GM19328 (cell line): ENCODE measurements around the gene GFPT2.

Experiments
- ATAC-seq: cut with Tn5 transposase; IDR thresholded peaks from one replicate; pipeline ENCODE4 v1.9.1; 2021; ENCODE audit warnings: mild to moderate bottlenecking, moderate library complexity; ENCODE audit not compliant: unreplicated experiment

Gene GFPT2

DNA sequence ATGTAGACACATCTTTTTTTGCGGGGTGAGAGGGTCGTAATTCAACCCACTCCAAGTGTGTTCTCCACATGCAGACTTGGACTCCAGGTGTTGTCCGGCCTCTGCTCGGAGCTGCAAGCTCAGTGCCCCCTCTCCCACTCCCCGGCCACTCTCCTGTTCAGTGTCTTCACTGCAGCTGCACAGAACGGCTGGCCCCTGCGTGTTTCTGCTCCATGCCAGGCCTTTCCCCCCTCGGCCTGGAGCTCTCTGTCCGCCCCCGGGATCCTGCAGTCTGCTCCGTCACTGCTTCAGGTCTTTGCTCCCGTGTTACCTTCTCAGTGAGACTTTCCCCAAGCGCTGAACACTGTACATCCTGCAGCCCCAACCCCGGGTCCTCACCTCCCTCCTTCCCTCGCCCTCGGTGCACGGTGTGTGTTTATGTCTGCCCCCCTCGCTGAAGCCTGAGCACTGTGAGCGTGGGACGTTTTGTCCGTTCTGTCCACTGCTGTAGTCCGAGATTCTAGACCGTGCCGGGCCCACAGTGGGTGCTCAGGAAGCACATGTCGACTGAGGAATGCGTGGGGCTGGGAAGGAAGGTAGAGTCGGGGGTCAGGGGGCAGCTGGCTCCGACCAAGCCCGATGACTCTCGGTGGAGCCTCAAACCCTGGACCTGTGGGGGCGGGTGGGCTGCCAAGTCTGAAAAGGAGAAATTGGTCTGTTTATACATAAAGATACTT lies 26.4 kb upstream of the GFPT2 start:
- no peak for ATAC-seq

DNA sequence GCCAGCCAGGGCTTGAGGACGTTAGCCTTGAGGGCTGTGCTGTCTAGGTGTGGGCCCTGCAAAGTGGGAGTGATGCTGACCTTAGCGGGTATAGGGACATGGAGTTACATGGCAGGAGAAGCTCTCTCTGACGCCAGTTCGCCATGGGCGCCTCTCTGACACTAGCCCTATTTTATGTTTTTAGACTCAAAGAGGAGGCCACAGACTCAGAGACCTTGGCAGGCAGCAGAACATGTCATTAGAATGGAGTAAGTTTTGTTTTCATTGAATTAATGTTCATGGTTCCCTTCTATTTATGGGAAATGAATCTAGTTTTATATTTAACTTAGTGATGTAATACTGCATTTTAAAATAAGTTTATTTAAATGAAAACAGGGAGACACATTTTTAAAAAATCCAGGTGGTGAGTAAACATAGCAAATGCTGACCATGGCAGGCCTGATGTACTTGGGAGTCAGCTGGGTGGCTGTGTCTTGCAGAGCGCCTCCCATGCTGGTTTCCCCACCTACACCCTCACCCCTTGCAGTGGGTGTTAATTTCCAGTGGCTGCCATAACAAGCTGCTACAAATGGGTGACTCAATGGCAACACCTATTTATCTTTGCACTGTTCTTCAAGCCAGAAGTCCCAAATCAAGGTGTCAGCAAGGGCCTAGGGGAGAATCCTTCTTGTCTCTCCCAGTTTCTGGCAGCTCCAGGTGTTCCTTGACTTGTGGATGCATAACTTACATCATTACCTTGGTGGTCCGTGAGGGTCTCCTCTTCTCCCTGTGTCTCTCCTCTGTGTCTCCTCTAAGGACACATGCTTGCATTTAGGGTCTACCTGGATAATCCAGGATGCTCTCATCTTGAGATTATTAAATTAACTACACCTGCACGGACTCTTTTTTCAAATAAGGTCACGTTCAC lies 25.6 kb upstream of the GFPT2 start:
- ATAC-seq = no peak

DNA sequence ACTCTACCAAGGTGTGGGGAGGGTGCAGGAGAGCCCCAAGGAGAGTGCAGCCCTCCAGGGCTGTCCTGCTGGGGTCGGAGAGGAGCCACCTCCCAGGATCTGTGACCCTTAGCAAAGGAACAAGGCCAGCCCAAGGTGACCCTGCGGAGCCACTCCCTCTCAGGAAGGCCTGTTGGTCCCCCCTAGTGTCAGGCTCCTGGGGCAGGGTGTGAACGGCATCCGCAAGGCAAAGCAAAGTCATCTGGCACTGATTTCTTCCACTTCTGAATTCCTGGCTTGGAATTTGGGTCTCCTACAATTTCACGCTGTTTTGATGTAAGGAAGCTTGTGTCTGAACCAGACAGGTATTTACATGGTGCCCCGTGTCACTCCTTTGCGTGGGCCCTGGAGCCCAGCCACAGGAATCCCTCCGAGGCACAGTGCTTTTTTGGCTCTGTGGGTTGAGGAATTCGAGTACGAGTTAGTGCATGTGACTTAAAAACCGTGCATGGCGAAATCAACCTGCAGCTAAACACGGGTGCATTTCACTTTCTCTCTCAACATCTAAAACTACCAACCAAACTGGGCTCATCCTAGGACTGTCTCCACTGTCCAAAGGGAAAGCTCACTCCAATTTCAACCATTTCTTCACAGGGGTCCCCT lies 24.5 kb upstream of the GFPT2 start:
- no peak for ATAC-seq

DNA sequence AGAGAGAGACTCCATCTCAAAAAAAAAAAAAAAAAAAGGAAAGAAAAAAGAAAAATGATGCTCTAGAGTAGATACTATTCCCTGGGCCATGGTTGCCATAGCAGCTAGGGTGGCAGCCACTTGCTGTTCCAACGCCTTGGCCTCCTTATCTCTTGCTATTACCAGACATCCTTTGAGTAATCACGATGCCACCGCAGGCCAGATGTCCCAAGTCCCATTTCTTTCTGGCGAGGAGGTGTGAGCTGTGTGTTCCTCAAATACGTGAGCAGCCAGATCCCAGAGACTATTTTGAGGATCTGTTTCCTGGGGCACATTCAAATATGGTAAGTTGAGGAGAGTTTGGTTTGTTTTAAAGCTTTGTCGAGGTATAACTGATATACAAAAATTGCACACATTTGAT lies 23.4 kb upstream of the GFPT2 start:
- no peak for ATAC-seq

DNA sequence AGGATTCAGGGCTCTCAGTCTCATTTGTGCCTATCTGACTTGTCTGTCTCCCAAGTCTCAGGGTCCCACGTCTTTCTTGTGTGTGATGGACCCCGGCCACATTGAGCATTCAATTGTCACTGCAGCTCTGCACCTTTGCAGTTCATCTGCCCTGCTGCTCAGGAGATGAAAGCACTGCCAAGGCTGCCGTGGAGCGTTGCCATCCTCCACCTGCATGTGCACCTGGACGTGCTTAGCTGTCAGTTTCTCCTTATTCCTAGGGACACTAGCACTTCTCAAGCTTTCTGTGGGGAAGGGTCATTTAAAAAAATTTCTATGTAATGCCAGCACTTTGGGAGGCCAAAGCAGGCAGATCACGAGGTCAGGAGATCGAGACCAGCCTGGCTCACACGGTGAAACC lies 22.8 kb upstream of the GFPT2 start:
- no peak for ATAC-seq

DNA sequence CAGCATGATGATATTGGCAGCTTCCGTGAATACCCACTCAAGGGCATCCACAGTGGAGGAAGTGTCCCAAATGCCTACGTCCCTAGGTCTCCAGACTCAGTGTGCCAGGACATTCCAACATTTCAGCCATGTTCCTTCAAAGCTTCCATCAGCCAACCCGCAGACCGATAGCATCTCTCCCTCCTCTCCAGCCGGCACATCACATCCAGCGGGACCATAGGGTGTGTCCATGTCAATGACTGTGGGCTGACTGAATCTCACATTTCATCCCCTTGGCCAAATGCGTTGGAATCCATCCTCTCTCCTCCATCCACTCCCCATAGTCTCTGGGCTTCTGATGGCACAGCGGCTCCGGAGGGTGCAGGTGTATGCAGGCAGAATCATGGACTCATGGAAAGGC lies 22.2 kb upstream of the GFPT2 start:
- ATAC-seq = no peak

DNA sequence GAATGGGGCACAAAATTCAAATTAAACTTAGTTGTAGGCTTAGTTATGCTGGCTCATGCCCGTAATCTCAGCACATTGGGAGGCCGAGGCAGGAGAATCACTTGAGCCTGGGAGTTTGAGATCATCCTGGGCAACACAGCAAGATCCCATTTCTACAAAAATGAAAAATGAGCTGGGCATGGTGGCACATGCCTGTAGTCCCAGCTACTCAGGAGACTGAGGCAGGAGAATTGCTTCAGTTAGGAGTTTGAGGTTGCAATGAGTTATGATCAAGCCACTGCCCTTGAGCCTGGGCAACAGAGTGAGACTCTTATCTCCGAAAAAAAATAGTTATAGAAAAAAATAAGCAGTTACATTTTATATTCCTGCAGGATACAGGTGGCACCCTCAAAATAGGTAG lies 20.7 kb upstream of the GFPT2 start:
- no peak for ATAC-seq

DNA sequence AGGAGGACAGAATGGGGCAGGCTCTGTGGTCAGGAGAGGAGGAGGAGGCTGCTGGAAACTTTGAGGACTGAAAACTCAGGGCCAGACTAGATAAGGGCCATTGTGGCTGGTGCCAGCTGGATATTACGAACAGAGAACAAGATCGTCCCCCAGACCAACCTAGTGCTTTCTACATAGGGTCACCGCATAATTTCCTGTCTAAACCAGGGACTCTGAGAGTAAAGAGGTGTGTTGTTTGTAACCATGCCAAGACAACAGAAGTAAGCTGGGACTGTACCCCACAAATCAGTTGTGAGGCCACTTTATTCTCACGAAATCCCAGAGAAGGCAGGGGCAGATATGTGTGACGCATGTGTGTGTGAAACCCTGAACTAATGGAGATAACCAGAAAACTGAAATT lies 20.3 kb upstream of the GFPT2 start:
- no peak for ATAC-seq

DNA sequence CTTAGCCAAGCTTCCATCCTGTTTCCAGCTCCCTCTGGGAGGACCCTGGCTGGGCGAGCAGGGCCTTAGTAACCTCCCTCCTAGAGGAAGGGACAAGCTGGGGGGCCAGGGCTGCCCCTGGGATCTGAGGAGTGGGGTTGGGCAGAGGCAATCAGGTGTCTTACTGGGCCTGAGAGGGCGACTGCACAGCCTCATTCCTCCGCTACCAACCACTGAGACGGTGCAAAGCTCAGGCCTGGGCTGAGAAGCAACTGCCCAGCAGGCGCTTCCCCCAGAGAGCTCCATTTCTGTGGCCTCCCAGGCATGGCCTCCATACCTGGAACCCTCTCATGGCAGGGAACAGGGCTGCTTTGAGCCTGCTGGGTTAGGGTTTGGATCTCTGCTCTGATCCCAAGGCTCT lies 18.8 kb upstream of the GFPT2 start:
- ATAC-seq = no peak

DNA sequence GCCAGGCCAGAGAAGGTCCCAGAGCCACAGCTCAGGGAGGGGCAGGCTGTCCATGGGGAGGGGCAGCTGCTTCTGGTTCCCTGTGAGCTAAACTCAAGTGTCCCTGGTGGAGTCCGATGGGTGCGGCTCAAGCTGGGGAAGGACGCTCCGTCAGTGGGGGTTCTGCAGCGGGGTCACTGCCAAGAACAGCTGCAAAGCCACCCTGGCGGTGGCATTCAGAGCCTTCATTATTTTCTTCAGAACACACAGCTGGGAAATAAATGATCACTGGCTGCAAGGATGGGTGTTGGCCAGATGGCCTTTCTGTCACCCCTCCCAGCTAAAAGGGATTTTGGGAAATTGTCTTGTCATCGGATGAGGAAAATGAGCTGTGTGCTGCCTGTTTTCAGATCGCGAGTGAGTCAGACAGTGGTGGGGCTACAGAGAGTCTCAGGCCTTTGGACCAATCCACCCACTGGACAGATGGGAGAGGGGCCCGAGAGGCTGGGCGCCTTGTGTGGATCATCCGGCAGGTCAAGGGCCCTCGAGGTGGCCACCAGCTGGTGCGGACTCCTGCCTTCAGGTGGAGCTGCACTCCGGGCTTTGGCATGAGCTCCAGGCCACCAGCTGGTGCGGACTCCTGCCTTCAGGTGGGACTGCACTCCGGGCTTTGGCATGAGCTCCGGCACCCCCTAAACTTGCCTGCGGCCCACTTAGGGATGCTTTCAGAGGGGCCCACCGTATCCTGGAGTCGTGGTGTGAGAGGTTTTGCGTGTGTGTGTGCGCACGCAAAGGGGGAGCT lies 17.9 kb upstream of the GFPT2 start:
- ATAC-seq = no peak

DNA sequence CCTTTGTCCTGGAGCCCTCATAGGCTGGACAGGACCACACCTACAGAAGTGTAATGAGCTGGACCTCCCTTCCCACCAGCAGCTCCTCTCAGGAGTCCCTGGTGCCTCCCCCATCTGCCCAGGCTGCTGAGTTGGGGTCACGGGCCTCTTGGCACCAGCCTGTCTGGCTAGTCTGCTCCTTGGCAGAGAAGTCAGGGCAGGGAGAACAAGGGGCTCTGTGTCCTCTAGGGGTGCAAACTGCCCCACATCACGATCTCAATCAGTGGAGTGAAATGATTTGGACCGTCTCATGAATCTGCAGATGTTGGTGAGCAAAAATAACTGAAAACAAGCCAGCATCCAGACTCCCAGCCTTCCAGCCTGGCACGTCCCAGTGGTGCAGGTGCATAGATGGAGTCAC lies 14.9 kb upstream of the GFPT2 start:
- ATAC-seq = no peak

DNA sequence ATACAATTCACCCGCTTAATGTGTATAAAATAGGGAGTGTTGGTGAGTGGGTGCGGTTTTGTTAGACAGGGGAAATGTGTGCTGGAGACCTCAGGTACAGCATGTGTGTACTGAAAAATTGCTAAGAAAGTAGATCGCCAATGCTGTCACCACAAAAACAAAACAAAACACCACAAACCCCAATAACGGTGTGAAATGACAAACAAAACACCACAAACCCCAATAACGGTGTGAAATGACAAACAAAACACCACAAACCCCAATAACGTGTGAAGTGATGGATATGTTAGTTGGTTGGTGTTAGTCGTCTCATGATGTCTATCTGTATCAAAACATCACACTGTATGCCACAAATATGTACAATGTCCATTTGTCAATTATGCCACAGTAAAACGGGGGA lies 14.2 kb upstream of the GFPT2 start:
- no peak for ATAC-seq

DNA sequence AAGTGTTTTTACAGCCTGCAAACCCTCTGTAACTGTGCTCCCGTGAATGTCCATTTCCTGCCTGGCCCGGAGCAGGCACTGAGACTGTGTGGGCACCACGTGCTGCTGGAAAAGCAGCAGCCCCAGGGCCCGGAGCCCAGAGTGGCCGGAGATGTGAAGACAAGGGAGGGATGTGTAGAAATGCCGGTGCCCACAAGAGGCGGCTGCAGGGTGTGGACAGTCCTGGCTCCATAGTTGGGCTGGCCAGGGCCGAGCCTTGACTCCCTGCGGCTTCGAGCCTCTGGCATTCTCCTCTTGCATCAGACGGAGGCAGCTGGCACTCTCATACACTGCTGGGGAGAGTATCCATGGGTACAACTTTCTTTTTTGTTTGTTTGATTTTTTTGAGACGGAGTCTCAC lies 13.2 kb upstream of the GFPT2 start:
- no peak for ATAC-seq

DNA sequence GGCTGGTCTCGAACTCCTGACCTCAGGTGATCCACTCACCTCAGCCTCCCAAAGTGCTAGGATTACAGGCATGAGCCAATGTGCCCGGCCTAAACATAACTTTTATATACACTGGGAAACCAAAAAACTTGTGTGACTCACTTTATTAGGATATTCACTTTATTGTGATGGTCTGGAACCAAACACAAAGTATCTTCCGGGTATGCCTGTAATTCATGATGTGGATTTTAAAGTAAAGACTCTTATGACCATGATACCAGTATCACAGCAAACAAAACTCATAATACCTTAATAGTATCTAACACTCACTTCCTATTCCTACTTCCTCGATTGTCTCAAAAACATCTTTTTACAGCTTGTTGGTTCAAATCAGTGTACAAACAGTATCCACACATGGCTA lies 12.7 kb upstream of the GFPT2 start:
- no peak for ATAC-seq

DNA sequence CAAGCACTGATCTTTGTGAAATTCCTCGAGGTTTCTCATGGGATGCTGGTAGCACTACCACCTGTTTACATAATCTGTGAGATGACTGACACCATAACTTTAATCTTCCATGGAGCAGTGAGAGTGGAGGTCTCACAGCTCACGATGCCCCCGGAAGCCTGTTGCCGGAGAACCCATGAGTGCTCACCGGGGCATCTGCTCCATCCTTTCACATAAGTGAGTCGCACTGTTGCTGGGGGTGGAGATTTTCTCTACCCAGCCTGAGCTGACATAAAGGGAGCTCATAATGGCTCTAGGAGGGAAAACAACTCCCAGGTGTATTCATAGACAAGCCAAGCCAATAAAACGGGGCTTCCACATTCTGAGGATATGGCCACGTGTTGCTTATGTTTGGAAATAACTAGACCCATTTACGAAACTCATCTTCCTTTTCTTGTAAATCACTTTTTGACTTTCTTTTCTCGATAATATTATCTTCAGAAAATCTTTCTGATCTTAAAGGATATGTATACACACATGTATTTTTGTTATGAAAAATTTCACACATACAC lies 11.2 kb upstream of the GFPT2 start:
- no peak for ATAC-seq

DNA sequence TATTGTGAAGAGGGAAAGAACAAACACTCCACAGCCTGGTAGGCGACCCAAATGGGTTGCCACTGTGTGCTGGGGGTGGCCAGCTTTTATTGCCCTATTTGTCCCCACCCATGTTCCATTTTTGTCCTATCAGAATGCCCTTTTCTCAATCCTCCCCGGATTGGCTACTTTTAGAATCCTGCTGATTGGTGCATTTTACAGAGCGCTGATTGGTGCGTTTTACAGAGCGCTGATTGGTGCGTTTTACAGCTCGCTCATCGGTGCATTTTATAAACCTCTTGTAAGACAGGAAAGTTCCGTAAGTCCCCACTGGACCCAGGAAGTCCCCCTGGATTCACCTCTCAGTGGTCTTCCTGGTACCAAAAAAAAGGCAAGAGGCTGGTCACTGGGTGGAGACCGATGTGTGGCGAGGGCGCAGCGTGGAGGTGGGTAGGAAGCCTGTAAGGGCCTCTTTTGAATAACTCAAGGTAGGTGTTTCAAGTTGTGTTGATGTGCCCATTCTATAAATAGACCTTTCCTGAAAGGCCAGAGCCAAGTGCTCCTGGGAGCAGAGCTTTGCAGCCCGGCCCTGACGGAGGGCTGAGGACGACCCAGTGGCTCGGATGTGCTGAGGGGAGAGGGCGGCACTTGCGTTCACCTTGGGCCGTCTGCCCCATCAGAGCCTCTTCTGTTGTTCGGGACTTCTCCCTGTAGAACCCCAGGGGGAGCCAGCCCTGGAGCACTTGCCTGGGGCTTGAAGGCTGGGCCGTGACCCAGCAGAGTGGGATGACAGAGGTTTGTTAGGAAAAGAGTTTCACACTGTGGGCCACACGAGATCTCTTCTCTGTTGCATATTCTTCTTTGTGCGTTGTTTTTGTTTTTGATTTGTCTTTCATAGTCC lies 7.2 kb upstream of the GFPT2 start:
- ATAC-seq = no peak

DNA sequence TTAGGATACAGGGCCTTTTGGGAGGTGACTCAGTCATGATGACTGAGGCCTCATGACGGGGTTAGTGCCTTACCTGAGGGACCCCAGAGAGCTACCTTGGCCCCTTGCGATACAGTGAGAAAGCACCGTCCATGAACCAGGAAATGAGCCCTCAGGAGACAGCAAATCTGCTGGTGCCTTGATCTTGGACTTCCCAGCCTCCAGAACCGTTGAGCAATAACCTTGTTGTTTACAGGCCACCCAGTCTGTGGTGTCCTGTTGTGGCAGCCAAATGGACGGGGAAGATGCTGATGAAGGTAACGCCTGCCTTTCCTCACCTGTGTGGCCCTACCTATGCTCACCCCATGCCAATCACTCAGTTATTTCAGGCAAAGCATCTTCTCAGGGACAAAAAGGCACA lies 5.6 kb upstream of the GFPT2 start:
- no peak for ATAC-seq

DNA sequence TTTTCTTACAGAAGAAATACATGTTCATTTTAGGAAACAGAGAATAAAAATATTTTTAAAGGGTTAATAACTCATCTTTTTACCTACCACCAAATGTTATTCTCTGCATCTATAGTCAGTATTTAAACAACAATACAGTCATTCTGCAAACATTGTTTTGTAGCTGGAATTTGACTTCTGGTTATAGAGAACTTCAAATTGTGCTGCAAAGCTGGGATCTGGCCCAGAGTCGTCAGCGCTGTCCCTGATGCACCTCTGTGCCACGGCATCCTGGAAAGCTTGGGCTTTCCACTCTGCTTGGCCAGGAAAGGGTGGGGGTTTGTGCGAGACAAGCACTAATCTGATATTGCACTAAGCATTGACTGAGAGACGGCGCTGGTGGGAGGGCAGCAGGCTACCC lies 5.0 kb upstream of the GFPT2 start:
- no peak for ATAC-seq

DNA sequence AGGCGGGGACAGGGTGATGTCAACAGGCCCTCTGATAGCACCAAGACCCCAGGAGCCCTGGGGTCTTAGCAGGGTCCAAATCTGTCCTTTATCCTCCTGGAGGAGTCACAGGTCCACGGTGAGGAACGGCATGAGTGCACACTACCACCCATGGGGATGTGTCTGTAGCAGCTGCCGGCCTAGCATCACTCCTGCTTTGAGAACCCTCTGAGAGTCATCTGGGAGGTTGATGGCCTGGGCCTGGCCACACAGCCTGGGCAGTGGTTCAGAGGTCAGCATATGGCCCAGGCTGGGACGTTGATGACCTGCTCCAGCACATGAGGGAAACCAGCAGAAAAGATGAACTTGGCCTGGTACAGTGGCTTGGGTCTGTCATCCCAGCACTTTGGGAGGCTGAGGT lies 1.8 kb upstream of the GFPT2 start:
- ATAC-seq = no peak

DNA sequence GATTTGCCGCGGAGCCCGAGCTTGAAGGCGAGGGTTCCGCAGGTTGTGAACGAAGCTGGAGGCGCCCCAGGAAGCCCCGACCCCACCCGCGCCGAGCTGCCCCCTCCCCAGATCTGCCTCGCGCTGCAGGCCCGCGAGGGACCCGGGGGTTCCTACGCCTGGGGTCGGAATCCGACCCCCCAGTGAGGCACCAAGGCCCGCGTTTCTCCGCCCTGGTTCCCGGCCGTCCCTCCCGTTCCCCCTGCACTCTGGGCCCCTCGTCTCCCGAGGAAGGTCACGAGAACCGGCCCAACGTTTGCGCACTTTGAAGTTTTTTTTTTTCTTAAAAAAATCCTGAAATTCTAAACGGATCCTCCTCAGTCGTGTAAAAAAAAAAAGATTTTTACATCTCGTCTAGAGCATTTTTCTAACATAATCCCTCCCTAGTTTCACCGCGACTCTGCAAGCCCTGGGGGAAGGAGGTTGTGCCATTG lies 880 bp upstream of the GFPT2 start:
- ATAC-seq = no peak
